HL-60 (cell line): Measurements from ENCODE around the gene RYR2.

Source experiments
- DNase-seq, 2 experiments: peaks; one replicate each; pipeline ENCODE4 v3.0.0-alpha.2; 2010 to 2020; ENCODE audit warnings: low read depth in 1 of 2, low spot score in 1 of 2
- H3K27ac ChIP-seq: fragments of 250-450 bp; sonication (Bioruptor Pico); replicated peaks from 2 replicates; pipeline ENCODE4 v1.5.1; 2020; ENCODE audit warnings: mild to moderate bottlenecking, moderate library complexity
- H3K27me3 ChIP-seq: fragments of 250-450 bp; sonication (Bioruptor Pico); 2 replicates; pipeline ENCODE4 v1.5.1; 2021; ENCODE audit warnings: mild to moderate bottlenecking, moderate library complexity; ENCODE audit not compliant: insufficient read depth, poor library complexity, severe bottlenecking
- H3K4me3 ChIP-seq: replicated peaks from 2 replicates; pipeline ENCODE4 v1.5.1; 2011; ENCODE audit warnings: mild to moderate bottlenecking, control low read depth, low read length; ENCODE audit not compliant: insufficient read depth
- CTCF ChIP-seq: IDR thresholded peaks from one replicate; pipeline ENCODE4 v1.5.1; 2011; ENCODE audit warnings: low read length, control low read depth, inconsistent platforms; ENCODE audit not compliant: insufficient read depth
- GABPA ChIP-seq: IDR thresholded peaks from 2 replicates; pipeline ENCODE4 v1.6.1; 2012; ENCODE audit warnings: low read depth
- POLR2AphosphoS5 ChIP-seq: IDR thresholded peaks from 2 replicates; pipeline ENCODE4 v1.6.1; 2012; ENCODE audit warnings: low read depth
- REST ChIP-seq: IDR thresholded peaks from 2 replicates; pipeline ENCODE4 v1.6.1; 2012; ENCODE audit warnings: low read depth; ENCODE audit not compliant: insufficient replicate concordance
- SPI1 ChIP-seq: IDR thresholded peaks from 2 replicates; pipeline ENCODE4 v1.6.1; 2012; ENCODE audit warnings: low read depth, mild to moderate bottlenecking, borderline replicate concordance

The RYR2 gene

GRCh38 chr1:237736372-237737029, 694.5 kb downstream of the RYR2 start:
- TF ChIP-seq POLR2AphosphoS5 = no peak
- no peak for TF ChIP-seq CTCF
- TF ChIP-seq REST = no peak
- no peak for TF ChIP-seq GABPA
- no peak for TF ChIP-seq SPI1
- Histone ChIP-seq H3K27ac (no peak overlapping the region), H3K27me3 (no peaks in the 10 kb centered on the region), H3K4me3 (no peak overlapping the region)
- no peak for DNase-seq

GRCh38 chr1:237737448-237737847, 695.5 kb downstream of the RYR2 start:
- no peak overlapping the region for H3K4me3 ChIP-seq
- H3K27ac ChIP-seq = no peak overlapping the region
- no peaks in the 10 kb centered on the region for H3K27me3 ChIP-seq
- TF ChIP-seq SPI1 (no peak), CTCF (no peak), REST (no peak), POLR2AphosphoS5 (no peak), GABPA (no peak)
- DNase-seq = no peak

- Histone ChIP-seq H3K27me3 (no peaks in the 10 kb centered on the region), H3K27ac (no peak overlapping the region), H3K4me3 (no peak overlapping the region)
- TF ChIP-seq SPI1 (no peak), GABPA (no peak), POLR2AphosphoS5 (no peak), REST (no peak), CTCF (no peak)
- DNase-seq = no peak
Observed at GRCh38 chr1:237737938-237738610, 696.1 kb downstream of the RYR2 start.
